Peyer's patch (tissue), 4 donors: ENCODE measurements around the gene OLFM2. TPM values are rescaled to one million over a fixed set of nuclear protein-coding genes. Genes with fewer than 3 reads are reported as not detected.

ENCODE experiments used
- DNase-seq, 3 donors: peaks; one replicate each; pipeline ENCODE4 v3.0.0-alpha.2; 2017 to 2019
- H3K27ac ChIP-seq, 4 donors: fragments of 200-600 bp; sonication (generic); one replicate each; pipeline ENCODE4 v1.5.1; 2016 to 2019
- H3K27me3 ChIP-seq, 2 donors: fragments of 200-600 bp; sonication (generic); one replicate each; pipeline ENCODE4 v1.5.1; 2019
- H3K36me3 ChIP-seq, 3 donors: fragments of 200-600 bp; sonication (generic); one replicate each; pipeline ENCODE4 v1.5.1; 2016 to 2019
- H3K4me1 ChIP-seq, 4 donors: fragments of 200-600 bp; sonication (generic); one replicate each; pipeline ENCODE4 v1.5.1; 2016 to 2019
- H3K4me3 ChIP-seq, 4 donors: fragments of 200-600 bp; sonication (generic); 1 replicate in 3 of 4; 2 replicates in 1 of 4; pipeline ENCODE4 v1.5.1; 2016 to 2019; ENCODE audit warnings: mild to moderate bottlenecking in 1 of 4
- H3K9me3 ChIP-seq, 4 donors: fragments of 200-600 bp; sonication (generic); one replicate each; pipeline ENCODE4 v1.5.1; 2016 to 2019; ENCODE audit warnings: mild to moderate bottlenecking in 1 of 4
- POLR2A ChIP-seq, 2 donors: fragments of 450-650 bp; IDR thresholded peaks; one replicate each; pipeline ENCODE4 v1.5.1; 2017; ENCODE audit warnings: antibody characterized with exemption in 2 of 2, mild to moderate bottlenecking in 2 of 2, moderate library complexity in 2 of 2
- total RNA-seq, 4 donors: library from RNA; depleted of rRNA; stranded (reverse); fragments of >200 nt; gene quantifications; one replicate each; pipeline ENCODE4 v1.1.0, GENCODE V29; 2016
- TF ChIP-seq, protein P1 (sequence below), 6 experiments: fragments of 450-650 bp in 4 of 6; fragments of 200-600 bp in 2 of 6; sonication (generic) in 1 of 6; IDR thresholded peaks; one replicate each; pipeline ENCODE4 v1.5.1; 2017 to 2019; ENCODE audit warnings: antibody characterized with exemption in 6 of 6, mild to moderate bottlenecking in 3 of 6, moderate library complexity in 1 of 6

Gene OLFM2
- total RNA-seq, 4 donors from 2014 or later, result 1.1 to 5.3 (median 2.1) TPM; not detected in 1

DNA sequence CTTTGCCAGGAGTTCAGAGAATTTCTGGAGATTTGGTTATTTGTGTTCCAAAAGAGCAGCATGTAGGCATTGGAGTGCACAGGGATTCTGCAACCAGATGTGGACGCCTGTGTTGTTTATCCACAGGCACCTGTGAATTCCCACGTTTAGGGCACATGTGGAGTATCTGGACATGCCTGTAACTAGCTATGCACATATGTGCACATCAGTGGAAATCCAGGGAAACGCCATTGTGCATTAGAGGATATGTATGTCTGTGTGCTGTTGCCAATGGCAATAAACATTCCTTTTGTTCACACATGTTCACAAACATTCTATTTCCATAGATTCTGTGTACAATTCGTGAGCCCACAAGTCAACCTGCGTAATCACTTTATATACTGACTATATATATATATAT lies 34.7 kb downstream of the OLFM2 start:
- H3K27me3 ChIP-seq, result no peaks in the 10 kb centered on the region
- no peaks in the 10 kb centered on the region for H3K9me3 ChIP-seq
- no peaks in the 10 kb centered on the region for H3K4me1 ChIP-seq
- no peak overlapping the region for H3K4me3 ChIP-seq
- no peak overlapping the region for H3K27ac ChIP-seq
- H3K36me3 ChIP-seq, result no peaks in the 10 kb centered on the region
- TF ChIP-seq, protein P1, sequence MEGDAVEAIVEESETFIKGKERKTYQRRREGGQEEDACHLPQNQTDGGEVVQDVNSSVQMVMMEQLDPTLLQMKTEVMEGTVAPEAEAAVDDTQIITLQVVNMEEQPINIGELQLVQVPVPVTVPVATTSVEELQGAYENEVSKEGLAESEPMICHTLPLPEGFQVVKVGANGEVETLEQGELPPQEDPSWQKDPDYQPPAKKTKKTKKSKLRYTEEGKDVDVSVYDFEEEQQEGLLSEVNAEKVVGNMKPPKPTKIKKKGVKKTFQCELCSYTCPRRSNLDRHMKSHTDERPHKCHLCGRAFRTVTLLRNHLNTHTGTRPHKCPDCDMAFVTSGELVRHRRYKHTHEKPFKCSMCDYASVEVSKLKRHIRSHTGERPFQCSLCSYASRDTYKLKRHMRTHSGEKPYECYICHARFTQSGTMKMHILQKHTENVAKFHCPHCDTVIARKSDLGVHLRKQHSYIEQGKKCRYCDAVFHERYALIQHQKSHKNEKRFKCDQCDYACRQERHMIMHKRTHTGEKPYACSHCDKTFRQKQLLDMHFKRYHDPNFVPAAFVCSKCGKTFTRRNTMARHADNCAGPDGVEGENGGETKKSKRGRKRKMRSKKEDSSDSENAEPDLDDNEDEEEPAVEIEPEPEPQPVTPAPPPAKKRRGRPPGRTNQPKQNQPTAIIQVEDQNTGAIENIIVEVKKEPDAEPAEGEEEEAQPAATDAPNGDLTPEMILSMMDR (IDR thresholded peaks at IDR 0.05), result no peak
- no peak for TF ChIP-seq POLR2A (IDR thresholded peaks at IDR 0.05)
- DNase-seq, result no peak

DNA sequence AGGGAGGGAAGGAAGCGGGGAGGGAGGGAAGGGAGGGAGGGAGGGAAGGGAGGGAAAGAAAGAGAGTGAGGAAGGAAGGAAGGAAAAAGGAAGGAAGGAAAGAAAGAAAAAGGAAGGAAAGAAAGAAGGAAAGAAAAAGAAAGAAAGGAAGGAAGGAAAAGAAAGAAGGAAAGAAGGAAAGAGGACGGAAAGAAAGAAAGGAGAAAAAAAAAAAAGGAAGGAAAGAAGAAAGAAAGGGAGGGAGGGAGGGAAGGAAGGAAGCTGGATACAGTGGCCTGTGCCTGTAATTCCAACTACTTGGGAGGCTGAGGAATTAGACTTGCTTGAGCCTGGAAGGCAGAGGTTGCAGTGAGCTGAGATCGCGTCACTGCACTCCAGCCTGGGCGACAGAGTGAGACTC lies 35.3 kb downstream of the OLFM2 start:
- H3K9me3 ChIP-seq, result no peaks in the 10 kb centered on the region
- no peak for TF ChIP-seq POLR2A (IDR thresholded peaks at IDR 0.05)
- TF ChIP-seq, protein P1 (IDR thresholded peaks at IDR 0.05), result no peak
- H3K27ac ChIP-seq, result no peak overlapping the region
- DNase-seq, result no peak
- no peak overlapping the region for H3K4me3 ChIP-seq
- H3K4me1 ChIP-seq, result no peaks in the 10 kb centered on the region
- no peaks in the 10 kb centered on the region for H3K36me3 ChIP-seq
- H3K27me3 ChIP-seq, result no peaks in the 10 kb centered on the region

DNA sequence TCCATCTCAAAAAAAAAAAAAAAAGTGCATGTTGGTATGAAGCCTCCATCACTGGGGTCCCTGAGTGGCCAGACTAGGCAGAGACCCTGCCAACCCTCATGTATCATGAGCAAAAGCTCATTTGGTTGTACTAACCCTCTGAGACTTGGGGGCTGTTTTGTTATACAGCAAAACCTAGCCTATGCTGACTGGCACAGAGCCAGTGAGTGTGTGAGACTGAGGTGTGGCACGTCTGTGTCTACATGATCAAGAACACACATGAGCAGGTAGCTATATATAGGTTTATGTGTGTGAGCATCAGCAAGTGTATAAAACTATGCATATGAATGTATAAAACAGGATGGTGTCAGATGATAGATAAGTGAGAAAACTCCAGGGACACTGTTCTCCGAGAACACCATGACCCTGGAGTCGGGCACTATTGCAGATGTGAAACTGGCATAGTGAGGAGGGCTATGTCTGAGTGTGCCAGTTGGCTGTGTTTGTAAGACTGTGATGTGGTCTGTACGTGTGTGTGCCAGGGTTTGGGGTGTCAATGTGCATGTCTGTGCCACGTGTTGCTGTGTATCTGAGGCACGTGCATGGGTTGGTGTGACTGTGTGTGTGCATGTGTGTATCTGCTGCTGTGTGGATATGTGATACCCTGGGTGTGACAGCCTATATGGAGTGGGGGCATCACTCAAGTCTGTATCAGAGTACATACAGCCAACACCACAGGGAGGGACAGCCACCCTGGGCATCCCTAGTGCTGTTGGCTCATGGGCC lies 44.5 kb downstream of the OLFM2 start:
- H3K27ac ChIP-seq, result no peak overlapping the region
- TF ChIP-seq POLR2A (IDR thresholded peaks at IDR 0.05), result no peak
- TF ChIP-seq, protein P1 (IDR thresholded peaks at IDR 0.05), result no peak
- no peaks in the 10 kb centered on the region for H3K9me3 ChIP-seq
- H3K36me3 ChIP-seq, result no peaks in the 10 kb centered on the region
- no peak overlapping the region for H3K4me3 ChIP-seq
- no peaks in the 10 kb centered on the region for H3K4me1 ChIP-seq
- no peaks in the 10 kb centered on the region for H3K27me3 ChIP-seq
- no peak for DNase-seq

DNA sequence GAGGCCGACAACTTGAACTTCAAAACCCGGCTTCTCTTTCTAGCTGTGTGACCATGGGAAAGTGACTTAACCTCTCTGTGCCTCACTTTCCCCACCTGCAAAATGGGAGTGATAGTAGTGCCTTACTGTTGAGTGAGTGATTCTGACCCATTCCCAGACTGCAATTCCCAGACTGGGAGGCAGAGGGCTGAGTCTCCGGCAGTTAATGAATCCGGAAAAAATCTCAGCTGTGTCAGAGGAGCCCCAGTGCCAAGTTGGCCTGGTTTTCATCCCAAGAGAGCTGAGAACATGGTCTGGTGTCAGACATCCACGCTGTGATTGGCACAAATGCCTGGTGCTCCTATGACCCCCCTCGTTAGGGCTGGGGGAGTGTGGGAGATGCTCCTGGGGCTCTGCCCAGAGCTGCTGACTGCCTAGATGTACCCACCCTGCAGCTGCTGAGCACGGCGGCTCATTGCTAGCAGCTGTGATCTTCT lies 51.2 kb downstream of the OLFM2 start:
- H3K4me3 ChIP-seq, result no peak overlapping the region
- TF ChIP-seq, protein P1 (IDR thresholded peaks at IDR 0.05), result no peak
- TF ChIP-seq POLR2A (IDR thresholded peaks at IDR 0.05), result no peak
- no peaks in the 10 kb centered on the region for H3K27me3 ChIP-seq
- H3K4me1 ChIP-seq, result no peaks in the 10 kb centered on the region
- H3K9me3 ChIP-seq, result no peaks in the 10 kb centered on the region
- H3K36me3 ChIP-seq, result no peaks in the 10 kb centered on the region
- DNase-seq, result no peak
- no peak overlapping the region for H3K27ac ChIP-seq

DNA sequence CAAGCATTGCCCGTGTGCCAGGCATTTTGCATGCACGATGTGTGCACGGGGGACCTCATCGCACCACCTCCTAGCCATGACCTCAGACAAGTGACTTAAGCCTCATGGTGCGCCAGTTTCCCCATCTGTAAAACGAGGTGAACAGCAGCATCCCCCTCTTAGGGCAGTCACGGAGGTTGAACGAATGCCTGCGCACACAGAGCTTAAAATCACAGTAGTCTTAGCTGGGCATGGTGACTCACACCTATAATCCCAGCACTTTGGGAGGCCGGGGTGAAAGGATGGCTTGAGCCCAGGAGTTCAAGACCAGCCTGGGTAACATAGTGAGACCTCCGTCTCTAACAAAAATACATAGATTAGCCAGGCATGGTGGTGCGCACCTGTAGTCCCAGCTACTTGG lies 52.6 kb downstream of the OLFM2 start:
- Histone ChIP-seq H3K27ac (no peak overlapping the region), H3K9me3 (no peaks in the 10 kb centered on the region), H3K4me1 (no peaks in the 10 kb centered on the region), H3K27me3 (no peaks in the 10 kb centered on the region), H3K36me3 (no peaks in the 10 kb centered on the region), H3K4me3 (no peak overlapping the region)
- TF ChIP-seq POLR2A (IDR thresholded peaks at IDR 0.05), result no peak
- TF ChIP-seq, protein P1 (IDR thresholded peaks at IDR 0.05), result no peak
- no peak for DNase-seq
